CD4-positive, alpha-beta T cell treated with Interleukin-21 for 1 hour (primary cell): ENCODE measurements around the gene PRR7.
"Not testable (repeated sequence)": the region's sequence is repeated elsewhere in the genome, so short reads cannot be mapped to it uniquely, and the experiment has no call there.

Source experiments
- DNase-seq: peaks from one replicate; pipeline ENCODE4 v3.0.0-alpha.2; 2020

PRR7 gene

DNA sequence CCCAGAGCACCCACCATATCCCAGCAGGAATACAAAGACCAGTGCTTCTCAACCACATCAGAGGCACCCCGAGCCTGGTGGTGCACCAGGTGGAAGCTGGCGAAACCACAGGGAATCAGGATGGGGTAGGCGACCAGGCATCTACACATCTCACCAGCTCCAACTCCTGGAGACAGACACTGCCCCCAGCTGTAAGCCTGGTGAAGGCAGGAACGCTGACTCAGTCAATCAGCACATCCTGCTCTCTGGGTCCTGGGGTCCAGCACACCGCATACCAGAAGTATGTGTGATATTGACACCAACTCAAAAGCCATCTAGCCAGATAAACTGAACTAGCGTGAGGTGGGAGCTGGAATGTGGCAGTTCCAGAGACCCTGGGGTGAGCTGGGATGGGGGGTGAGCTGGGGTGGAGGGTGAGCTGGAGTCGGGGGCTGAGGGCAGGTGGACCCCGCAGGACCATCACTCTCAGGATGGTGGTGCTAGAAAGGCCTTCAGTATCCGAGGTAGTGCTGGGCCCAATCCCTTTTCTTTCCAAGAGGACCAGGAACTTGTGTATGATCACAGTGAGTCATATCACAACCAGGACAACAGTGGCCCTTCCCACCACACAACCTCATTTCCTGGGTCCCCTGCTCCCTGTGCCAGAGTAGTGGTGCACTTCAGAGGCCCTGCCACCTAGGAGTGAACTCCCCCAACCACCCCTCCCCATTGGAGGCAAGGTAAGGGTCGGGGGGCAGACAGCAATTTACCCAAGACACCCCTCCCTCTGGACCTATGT lies 24.3 kb downstream of the PRR7 start:
- DNase-seq, result no peak

DNA sequence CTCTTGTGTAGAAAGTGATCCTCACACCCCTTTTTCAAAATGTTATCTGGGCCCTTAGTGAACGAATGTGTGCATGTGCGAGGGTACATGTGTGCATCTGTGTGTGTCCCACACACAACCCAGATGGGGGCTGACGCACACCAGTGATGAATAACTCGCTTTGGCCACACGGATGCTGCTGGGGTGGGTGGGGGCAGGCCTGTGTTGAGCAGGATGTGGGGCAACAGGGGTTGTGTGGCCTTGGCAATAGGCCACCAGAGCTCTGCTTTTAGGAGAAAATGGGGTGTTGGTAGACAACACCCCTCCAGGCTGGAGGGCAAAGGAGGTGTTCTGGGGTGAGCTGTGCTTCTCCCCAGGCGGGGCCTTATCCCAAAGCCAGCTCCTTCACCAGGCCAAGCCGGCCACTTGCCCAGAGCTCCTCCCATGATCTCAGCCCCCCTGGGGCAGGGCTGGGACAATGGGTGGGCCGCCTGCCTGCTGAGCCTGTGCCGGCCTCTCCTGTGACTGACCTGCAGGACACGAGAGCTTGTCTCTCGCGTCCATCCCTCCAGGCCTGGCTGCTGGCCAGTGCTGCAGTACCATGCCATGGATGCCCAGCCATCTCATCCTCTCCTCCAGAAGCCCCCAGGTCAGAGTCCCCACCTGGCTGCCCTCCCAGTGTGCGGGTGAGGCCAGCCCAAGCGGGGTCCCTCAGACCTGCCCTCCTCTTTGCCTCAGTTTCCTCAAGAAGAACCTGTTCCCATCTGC lies 25.2 kb downstream of the PRR7 start:
- DNase-seq, result no peak

DNA sequence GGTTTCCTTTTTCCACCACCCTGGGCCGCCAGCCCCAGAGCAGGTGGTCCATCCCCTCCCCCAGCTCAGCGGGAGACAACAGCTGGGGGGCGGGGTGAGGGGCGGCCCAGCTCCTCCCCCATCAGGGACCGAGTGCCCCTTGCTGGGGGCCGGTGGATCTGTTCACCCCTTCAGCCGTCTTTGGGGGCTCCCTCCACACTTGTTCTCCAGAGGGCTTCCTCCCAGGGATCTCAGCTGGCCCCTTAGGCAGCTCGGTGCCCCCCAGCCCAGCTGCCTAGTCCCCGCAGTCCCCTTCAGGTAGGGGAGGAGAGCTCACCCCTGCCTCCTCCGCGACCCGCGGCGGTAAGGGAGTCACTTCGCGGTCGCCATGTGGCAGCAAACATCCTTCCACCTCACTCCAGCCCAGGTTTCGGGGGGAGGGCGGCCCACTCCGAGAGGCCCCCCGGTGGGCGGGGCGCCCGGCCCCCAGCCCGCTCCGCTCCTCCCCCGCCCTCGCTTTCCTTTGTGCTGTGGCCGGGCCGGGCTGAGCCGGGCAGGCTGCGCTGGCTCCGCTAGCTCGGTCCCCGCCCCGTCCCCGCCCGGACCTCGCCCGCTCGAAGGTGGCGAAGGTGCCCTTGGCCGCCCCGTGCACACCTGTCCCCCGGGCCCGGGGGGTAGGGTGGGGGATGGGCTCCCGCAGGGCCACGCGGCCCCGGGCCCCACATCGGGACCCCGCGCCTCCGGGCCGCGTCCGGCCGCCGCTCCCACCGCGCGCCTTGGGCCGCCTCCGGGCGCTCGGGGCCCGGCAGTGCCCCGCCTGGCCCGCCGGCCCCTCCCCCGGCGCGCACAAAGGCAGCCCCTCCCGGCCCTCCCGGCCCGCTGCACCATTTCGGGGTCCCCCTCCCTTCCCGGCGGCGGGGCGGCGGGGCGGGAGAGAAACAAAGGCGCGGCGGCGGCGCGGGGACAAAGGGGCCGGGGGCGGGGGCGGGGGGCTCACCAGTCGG lies 26.1 kb downstream of the PRR7 start:
- DNase-seq, result peak; percentile 62

DNA sequence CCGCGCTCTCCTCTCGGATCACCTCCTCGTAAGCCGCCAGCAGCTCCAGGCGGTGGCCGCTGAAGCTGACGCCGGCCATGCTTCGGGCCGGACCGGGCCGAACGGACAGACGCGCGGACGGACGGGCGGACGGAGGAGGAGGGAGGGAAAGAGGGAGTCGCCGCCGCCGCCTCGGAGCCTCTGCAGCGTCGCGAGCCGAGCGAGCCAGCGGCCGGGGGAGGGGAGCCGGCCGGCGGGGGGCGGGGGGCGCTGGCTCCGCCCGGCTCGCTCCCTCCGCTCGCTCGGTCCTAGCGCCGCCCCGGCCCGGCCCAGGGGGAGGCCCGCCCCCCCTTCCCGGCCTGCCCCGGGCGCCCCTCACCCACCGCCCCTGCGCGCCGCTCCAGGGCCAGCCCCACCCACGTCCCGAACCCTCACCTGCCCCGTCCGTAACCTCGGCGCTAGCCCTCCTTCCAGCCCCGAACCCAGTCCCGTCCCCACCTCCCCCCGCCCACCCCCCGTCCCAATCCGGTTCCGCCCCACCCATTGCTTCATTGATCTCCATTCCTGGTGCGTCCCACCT lies 26.9 kb downstream of the PRR7 start, which contains the start of gene DBN1:
Gene DBN1, minus strand, starts transcription at position 192 of the 559 bp plus-strand sequence. Its CDS starts 113 bp downstream, at position 79.
- no peak for DNase-seq

DNA sequence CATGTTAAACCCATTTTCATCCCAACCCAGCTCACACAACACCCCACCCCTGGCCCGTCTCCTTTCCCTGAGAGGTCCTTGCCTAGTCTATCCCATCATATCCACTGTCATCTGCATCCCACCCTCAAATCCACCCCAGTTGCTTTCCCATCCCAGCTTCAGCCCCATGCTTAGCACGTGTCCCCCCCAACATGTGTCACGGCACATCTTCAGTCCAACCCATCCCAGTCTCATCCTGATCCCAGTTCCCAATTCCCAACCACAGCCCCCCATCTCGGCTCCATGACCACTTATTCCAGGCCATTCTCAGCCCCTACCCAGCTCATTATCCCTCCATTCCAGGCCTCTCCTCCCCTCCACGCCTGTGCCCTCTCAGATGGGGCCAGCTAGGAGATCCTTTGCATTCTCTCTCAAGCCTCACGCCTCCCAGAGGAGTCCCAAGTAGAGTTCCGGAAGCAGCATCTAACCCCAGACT lies 27.4 kb downstream of the PRR7 start:
- DNase-seq, result no peak

DNA sequence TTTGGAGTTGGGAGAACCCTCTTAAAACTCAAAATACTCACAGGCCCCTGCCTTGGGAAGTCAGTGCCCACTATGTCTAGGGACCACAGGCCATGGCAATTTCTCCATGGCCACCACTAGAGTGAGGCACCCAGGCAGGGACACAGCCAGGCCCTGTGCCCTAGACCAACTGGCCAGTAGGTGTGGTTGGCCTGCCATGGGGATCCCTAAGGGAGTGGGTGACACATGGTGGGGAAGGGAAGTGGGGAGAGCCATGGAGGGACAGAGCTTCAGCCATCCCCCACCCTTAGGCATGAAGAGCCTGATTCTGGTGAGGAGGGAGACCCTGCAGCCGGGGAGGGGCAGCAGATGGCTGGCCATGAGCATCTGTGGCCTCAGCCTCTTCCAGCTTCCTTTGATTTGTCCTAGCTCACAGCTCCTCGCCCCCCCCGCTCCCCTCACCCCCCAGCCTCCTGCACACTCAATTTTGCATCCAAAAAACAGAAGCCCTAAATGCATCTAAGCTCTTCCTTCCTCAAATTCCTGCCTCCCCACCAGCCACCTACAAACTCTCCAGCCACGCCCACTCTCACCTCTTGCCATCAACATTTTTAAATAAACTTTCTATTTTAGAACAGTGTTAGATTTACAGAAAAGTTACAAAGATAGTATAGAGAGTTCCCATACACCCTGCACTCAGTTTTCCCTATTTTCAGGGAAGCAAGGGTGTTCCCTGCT lies 28.4 kb downstream of the PRR7 start:
- DNase-seq, result no peak

DNA sequence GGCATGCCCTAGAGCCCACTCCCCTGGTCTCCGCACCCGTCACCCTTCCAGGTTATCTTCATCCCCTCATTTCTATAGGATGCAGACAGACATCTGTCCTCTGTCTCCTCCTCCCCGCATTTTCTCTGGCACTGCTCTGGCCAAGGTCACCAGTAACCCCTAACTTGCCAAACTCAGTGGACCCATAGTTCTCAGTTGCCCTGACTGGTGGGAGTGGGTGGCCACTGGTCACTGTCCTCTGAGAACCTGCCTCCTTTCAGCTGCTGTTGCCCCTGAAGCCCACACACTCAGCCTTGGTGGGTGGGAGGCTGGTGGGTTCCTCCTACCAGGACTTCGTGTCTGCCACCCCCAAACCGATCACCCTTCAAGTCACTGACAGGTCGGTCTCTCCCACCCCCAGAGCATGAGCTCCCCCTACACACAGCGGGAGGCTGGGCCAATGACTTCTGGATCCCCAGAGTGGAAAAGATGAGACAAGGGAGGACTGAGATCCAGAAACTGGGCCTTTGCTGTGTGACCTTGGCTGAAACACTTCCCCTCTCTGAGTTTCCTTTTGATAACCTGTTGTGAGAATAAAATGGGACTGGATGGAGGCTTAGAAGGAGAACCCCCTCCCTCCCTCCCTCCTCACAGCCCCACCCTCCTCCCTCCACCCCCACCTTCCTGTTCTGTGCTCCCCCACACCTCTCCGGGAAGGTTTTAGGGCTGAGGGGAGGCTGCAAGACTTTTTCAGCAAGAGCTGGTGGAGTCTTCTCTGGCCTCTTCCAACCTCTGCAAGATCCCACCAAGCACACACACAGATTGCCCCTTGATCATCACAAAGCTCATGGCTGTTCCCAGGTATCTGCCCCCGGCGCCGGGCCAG lies 29.2 kb downstream of the PRR7 start:
- DNase-seq, result no peak

DNA sequence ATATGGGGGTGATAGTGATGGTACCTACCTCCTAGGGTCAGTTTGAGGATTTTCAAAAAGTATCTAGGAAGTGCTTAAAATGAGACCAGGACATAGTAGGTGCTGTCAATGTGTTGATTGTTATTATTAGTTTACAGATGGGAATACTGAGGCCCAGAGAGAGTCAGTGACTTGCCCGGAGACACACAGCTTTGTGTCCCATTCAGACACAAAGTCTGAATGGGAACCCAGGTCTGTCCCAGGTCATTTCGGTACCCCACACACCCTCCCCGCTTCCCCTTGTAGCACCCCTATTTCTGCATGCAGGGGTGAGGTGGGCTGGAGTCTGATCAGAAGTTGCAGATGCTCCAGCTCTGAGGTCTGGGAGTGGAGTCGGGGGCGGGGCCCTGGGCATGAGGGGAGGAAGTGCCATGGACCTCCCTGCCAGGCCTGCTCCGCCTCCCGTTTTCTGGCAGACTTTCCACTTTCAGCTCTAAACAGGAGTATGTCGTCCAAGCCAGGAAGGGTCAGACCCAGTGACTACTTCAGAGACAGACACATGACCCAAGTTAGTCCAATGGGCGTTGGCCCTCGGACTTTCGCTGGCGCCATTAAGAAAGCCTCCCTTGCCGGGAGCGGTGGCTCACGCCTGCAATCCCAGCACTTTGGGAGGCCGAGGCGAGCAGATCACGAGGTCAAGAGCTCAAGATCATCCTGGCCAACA lies 30.1 kb downstream of the PRR7 start:
- DNase-seq, result no peak

DNA sequence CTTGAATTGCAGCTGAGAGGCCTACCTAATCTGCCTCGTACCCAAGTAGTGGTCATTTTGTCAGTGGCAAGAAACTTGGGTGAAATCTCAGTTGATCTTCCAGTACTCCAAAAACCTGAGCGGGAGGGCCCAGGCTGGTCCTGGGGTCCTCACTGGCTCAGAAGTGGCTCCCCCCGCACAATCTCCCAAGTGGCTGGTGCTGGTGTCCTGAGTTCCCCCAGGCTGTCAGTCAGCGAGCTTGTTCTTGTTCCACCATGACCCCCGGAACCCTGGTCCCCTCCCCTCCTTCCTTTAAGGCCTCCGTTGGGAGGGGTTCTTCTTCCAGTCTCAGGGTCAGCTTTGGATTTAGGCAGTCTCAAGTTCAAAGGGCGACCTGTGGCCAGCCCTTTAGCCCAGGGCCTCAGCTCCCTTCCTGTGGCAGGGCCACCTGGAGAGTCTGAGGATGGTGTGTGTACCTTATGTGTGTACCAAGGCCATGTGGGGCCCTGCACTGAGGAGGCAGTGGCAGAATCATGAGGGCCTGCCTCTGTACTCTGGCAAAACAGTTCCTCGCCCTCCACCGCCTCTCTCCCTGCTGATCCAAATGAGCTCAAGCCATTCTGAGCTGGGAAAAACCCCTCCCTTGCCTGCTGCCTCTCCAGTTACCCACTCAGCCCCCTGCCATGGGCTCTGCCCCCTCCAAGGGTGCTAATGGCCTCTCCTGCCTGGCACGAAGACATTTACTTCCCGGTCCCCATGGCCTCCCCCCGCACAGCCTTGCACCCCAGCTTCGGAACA lies 31.3 kb downstream of the PRR7 start:
- DNase-seq, result no peak

DNA sequence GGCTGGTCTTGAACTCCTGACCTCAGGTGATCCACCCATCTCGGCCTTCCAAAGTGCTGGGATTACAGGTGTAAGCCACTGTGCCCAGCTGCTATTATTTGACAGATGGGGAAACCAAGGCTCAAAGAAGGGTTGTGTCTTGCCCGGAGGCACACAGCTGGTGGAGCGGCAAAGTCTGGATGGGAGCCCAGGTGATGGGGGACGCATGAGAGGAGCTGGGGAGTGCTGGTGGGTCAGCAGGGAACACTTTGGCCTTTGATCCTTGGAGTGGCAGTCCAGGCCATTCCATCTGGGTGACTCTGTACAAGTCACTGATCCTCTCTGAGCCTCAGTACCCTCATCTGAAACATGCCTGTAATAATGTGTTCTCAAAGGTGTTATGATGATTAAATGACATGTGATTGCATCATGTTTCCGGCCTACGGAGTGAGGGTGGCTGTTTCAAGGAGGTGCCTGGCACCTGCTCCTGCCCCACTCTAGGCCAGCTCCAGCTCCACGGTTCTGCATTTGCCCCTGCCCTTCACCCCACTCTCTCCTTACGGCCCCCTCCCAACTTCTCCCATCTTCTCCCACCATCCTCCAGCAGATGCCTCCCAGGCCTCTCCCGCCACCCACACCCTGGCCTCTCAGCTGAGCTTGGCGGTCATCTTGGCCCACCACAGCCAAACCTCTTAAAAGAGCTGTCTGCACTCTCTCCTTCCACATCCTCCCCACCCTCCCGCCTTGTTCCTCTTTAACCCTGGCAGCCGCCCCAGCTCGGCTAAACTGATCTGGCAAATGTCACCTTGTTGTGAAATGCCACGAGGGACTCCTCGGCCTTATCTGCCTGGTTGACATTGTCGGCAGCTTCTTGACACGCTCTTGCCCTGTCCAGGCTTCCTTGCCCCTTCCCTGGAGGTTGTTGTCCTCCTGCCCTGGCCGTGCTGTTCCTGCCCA lies 32.4 kb downstream of the PRR7 start:
- peak; percentile 23 for DNase-seq

DNA sequence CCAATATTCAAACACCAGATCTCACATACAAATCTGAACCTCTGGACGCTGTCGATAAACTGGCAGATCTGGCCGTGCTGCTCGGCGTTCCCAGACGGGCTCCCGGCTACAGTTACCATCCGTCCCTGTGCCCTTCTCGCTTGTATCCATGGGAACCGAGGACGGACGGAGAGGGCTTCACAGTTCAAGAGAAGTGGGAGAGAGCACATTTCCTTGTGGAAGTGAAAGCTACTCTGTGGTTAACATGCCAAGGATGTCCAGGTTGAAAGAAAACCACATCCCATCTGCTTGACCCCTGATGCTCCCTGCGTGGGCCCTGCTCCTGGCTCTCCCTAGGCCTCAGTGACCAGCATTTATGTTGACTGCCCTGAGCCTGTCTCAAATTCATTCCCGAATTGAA lies 33.2 kb downstream of the PRR7 start:
- no peak for DNase-seq

DNA sequence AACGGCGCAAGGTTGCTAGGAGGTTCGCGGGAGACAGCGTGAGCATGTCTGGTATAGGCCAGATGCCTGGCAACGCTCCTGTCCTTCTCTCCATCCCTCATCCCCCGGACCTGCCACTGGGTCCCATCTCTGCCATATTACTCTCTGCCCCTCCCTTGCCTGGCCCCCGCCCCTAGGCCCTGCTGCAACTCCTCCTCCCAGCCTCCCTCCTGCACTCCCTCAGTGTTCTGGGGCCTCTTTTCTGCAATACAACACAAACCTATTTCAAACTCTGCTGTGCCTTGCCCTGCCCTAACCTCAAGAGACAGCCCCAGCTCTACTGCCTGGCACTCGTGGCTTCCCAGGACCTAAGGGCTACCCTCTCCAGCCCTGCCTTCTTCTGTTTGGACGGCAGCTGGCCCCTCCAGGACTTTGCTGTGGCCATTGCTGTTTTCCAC lies 35.8 kb downstream of the PRR7 start:
- DNase-seq, result no peak

DNA sequence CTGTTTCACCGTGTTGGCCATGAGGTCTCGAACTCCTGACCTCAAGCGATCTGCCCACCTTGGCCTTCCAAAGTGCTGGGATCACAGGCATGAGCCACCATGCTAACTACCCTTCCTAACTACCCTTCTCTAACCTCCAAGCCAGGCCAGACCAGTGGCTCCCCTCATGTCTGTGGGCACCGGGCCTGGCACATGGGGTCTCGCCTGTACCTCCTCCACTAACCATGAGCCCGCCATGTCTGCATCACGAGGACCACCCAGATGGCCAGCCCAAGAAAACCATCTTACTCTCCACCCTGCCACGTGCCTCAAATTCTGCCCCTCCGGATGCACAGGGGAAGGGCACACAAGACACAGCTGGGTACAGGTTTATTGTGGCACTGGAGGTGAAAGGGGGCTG lies 36.4 kb downstream of the PRR7 start:
- no peak for DNase-seq

DNA sequence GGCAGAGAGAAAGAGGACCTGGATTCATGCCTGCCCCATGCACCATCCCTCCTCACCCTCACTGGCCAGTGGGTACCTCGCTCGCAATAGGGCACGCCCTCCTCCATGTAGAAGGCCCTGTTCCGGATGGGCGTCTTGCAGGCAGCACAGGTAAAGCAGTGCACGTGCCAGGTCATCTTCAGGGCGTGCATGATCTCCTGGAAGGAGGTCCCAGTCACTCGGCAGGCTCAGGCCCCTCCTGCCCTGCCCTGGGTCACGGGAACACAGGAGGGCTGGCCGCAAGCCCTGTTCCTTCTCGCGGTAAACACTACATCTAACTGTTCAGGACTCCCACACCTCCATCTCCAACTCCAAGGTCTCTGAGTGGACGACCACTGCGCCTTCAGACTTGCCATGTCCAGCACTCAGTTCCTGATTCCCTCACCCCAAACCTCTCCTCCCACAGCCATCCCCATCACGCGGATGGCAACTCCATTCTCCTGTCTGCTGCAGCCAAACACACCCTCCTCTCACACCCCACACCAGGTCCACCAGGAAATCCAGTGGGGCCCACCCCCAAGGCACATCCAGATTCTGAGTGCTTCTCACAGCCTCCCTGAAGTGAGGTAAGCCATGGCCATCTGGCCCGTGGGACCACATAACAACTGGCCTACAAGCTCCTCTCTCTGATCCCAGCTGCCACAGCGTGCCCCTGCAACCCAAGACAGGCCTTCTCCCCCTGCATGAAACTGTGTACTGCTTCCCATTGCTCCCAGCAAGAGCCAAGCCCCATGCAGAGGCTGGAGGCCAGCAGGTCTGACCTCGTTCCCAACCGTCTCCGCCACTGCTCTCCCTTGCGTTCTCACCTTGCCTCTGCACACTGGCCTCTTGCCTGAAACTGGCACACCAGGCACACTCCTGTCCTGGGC lies 37.6 kb downstream of the PRR7 start:
- no peak for DNase-seq

DNA sequence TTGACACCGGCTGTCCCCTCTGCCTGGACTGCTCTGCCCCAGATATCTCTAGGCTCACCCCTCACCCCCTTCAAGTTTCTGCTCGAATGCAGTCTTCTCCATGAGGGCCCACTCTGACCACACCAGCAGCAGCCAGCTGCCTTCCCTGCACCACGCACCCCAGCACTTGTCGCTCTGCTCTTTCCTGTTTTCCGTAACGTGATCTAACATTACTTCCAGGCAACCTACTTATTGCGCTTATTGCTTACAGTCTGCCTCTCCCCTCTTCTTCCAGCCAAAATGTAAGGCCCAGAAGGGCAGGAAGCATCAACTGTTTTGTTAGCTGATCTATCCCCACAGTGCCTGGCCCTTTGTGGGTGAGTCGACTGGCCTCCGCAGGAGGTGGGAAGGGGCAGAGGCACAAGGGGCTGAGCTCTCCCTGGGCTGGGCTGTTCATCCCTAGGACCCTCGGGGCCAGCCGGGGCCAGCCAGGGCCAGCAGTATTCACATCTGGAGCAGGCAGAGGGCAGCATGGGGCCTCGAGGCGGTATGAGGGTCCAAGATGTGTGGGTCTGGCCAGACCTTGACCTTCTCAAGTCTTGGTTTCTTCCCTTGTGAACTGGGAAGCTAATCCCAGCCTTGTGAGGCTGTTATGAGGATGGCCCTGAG lies 38.4 kb downstream of the PRR7 start:
- DNase-seq, result no peak

DNA sequence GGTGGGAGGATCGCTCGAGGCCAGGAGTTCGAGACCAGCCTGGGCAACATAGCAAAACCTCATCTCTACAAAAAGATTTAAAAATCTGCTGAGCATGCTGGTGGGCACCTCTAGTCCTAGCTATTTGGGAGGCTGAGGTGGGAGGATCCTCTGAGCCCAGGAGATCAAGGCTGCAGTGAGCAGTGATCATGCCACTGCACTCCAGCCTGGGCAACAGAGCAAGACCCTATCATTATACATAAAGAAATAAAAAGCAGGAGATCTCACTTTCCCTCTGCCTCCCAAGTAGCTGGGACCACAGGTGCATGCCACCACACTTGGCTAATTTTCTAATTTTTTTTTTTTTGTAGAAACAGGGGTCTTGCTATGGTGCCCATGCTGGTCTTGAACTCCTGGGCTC lies 39.1 kb downstream of the PRR7 start:
- DNase-seq, result not testable (repeated sequence)

DNA sequence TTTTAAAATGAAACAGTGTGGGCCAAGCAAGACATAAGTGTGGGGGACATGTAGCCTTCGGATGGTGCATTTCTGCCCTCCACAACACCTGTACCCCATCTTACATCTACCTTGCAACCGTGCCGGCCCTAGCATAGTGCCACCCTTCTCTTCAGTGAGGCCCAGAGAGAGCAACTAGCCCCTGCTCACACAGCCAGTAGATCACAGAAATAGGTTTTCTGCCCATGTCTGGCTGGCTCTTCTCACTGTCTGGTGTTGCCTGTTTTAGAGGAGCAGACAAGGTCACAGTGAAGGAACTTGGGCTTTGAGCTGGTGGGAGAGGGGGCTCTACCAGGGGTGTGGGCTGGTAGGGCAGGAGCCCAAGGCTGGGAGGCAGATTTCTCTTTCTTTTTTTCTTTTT lies 39.6 kb downstream of the PRR7 start:
- no peak for DNase-seq
